Activated naive CD8-positive, alpha-beta T cell treated with anti-CD3 and anti-CD28 coated beads, Interleukin-2, amount 50 U/mL, for 16 hours (primary cell): ENCODE data around the gene PRRG2.

Source experiments
- DNase-seq: peaks from one replicate; pipeline ENCODE4 v3.0.0-alpha.2; 2020; ENCODE audit warnings: low read depth, low spot score

The PRRG2 gene

GRCh38 chr19:49556412-49557398 is 24.4 kb upstream of the PRRG2 start:
- DNase-seq = no peak

GRCh38 chr19:49557641-49558325 is 23.3 kb upstream of the PRRG2 start:
- DNase-seq = no peak

GRCh38 chr19:49558591-49558990 is 22.5 kb upstream of the PRRG2 start:
- DNase-seq = no peak

GRCh38 chr19:49559443-49559842 is 21.7 kb upstream of the PRRG2 start:
- no peak for DNase-seq

GRCh38 chr19:49559928-49560327 is 21.2 kb upstream of the PRRG2 start:
- DNase-seq = no peak

- no peak for DNase-seq
Observed at GRCh38 chr19:49560358-49560900, 20.7 kb upstream of the PRRG2 start.

GRCh38 chr19:49564616-49565045 is 16.5 kb upstream of the PRRG2 start:
- no peak for DNase-seq

- DNase-seq = no peak
Observed at GRCh38 chr19:49565261-49565660, 15.9 kb upstream of the PRRG2 start.

GRCh38 chr19:49566302-49566701 is 14.8 kb upstream of the PRRG2 start:
- DNase-seq = no peak

GRCh38 chr19:49567861-49568441 is 13.2 kb upstream of the PRRG2 start:
- DNase-seq = no peak

GRCh38 chr19:49570138-49570856 is 10.8 kb upstream of the PRRG2 start:
- DNase-seq = no peak

GRCh38 chr19:49570997-49571676 is 10.0 kb upstream of the PRRG2 start:
- no peak for DNase-seq

GRCh38 chr19:49573009-49573408 is 8.1 kb upstream of the PRRG2 start:
- DNase-seq = no peak

- no peak for DNase-seq
Observed at GRCh38 chr19:49573425-49573824, 7.7 kb upstream of the PRRG2 start.

GRCh38 chr19:49574206-49574755 is 6.8 kb upstream of the PRRG2 start:
- no peak for DNase-seq

GRCh38 chr19:49579193-49579592 is 1.9 kb upstream of the PRRG2 start:
- DNase-seq = no peak

GRCh38 chr19:49579947-49580263 is 1.2 kb upstream of the PRRG2 start:
- DNase-seq = no peak

- DNase-seq = peak; percentile 92
Observed at GRCh38 chr19:49580264-49581006, 681 bp upstream of the PRRG2 start, which contains the start of gene NOSIP. TSS of gene NOSIP (minus strand) at chr19:49580556. CDS start at chr19:49560691, 19,865 bp downstream.

- DNase-seq = no peak
Observed at GRCh38 chr19:49583239-49583638, 2.1 kb downstream of the PRRG2 start.

- DNase-seq = no peak
Observed at GRCh38 chr19:49585023-49585422, 3.9 kb downstream of the PRRG2 start.
